Stomach smooth muscle (tissue), 2 donors: ENCODE data around the gene TFF2.

Experiments
- H3K27ac ChIP-seq: one replicate; pipeline ENCODE4 v1.7.0; 2013; ENCODE audit warnings: mild to moderate bottlenecking, low read length, inconsistent platforms
- H3K27me3 ChIP-seq, 2 donors: one replicate each; pipeline ENCODE4 v1.7.0; 2013; ENCODE audit warnings: low read length in 2 of 2; ENCODE audit not compliant: insufficient read depth in 2 of 2, control insufficient read depth in 1 of 2
- H3K36me3 ChIP-seq, 2 donors: one replicate each; pipeline ENCODE4 v1.7.0; 2013; ENCODE audit warnings: low read length in 2 of 2; ENCODE audit not compliant: control insufficient read depth in 2 of 2, insufficient read depth in 2 of 2
- H3K4me1 ChIP-seq: one replicate; pipeline ENCODE4 v1.7.0; 2013; ENCODE audit warnings: low read length; ENCODE audit not compliant: control insufficient read depth, insufficient read depth
- H3K4me3 ChIP-seq, 2 donors: one replicate each; pipeline ENCODE4 v1.7.0; 2013; ENCODE audit warnings: low read length in 2 of 2
- H3K9ac ChIP-seq, 2 donors: one replicate each; pipeline ENCODE4 v1.7.0; 2013; ENCODE audit warnings: low read length in 2 of 2, mild to moderate bottlenecking in 1 of 2
- H3K9me3 ChIP-seq, 2 donors: one replicate each; pipeline ENCODE4 v1.7.0; 2013; ENCODE audit warnings: low read length in 2 of 2; ENCODE audit not compliant: control insufficient read depth in 2 of 2
- donor health status: healthy.
- donor health status: Pancreatic carcinoma.

Gene TFF2

GRCh38 chr21:42384156-42384945 is 33.6 kb upstream of the TFF2 start:
- Histone ChIP-seq H3K36me3 (no peaks in the 10 kb centered on the region), H3K4me1 (no peaks in the 10 kb centered on the region), H3K27ac (no peak overlapping the region), H3K9ac (no peak overlapping the region), H3K4me3 (no peak overlapping the region), H3K9me3 (peaks cover 4 to 11% of the 10 kb centered on the region in 2 donors), H3K27me3 (peaks cover 2 to 18% of the 10 kb centered on the region in 2 donors)

GRCh38 chr21:42383331-42383730 is 32.5 kb upstream of the TFF2 start:
- no peaks in the 10 kb centered on the region for H3K36me3 ChIP-seq
- no peak overlapping the region for H3K27ac ChIP-seq
- peaks cover 4 to 11% of the 10 kb centered on the region in 2 donors for H3K9me3 ChIP-seq
- no peak overlapping the region for H3K4me3 ChIP-seq
- H3K27me3 ChIP-seq: peaks cover 0 to 12% of the 10 kb centered on the region in 2 donors
- H3K9ac ChIP-seq: no peak overlapping the region
- no peaks in the 10 kb centered on the region for H3K4me1 ChIP-seq

- H3K9ac ChIP-seq: no peak overlapping the region
- H3K27me3 ChIP-seq: peaks cover 0 to 12% of the 10 kb centered on the region in 2 donors
- no peaks in the 10 kb centered on the region for H3K36me3 ChIP-seq
- no peak overlapping the region for H3K4me3 ChIP-seq
- no peaks in the 10 kb centered on the region for H3K4me1 ChIP-seq
- no peak overlapping the region for H3K27ac ChIP-seq
- peaks cover 4 to 11% of the 10 kb centered on the region in 2 donors for H3K9me3 ChIP-seq
Measured at GRCh38 chr21:42382915-42383314, 32.1 kb upstream of the TFF2 start.

- no peaks in the 10 kb centered on the region for H3K4me1 ChIP-seq
- peaks cover 4 to 11% of the 10 kb centered on the region in 2 donors for H3K9me3 ChIP-seq
- no peaks in the 10 kb centered on the region for H3K36me3 ChIP-seq
- no peak overlapping the region for H3K4me3 ChIP-seq
- H3K9ac ChIP-seq: no peak overlapping the region
- H3K27me3 ChIP-seq: peaks cover 0 to 9% of the 10 kb centered on the region in 2 donors
- no peak overlapping the region for H3K27ac ChIP-seq
Measured at GRCh38 chr21:42381347-42381984, 30.7 kb upstream of the TFF2 start.

- H3K27ac ChIP-seq: no peak overlapping the region
- H3K9ac ChIP-seq: no peak overlapping the region
- H3K9me3 ChIP-seq: peaks cover 4 to 11% of the 10 kb centered on the region in 2 donors
- H3K27me3 ChIP-seq: peaks cover 7 to 20% of the 10 kb centered on the region in 2 donors
- H3K4me3 ChIP-seq: no peak overlapping the region
- H3K36me3 ChIP-seq: no peaks in the 10 kb centered on the region
- H3K4me1 ChIP-seq: no peaks in the 10 kb centered on the region
Measured at GRCh38 chr21:42379426-42380215, 28.8 kb upstream of the TFF2 start.

- Histone ChIP-seq H3K27ac (no peak overlapping the region), H3K4me3 (no peak overlapping the region), H3K36me3 (no peaks in the 10 kb centered on the region), H3K9ac (no peak overlapping the region), H3K9me3 (peaks cover 4 to 11% of the 10 kb centered on the region in 2 donors), H3K4me1 (no peaks in the 10 kb centered on the region), H3K27me3 (peaks cover 9 to 21% of the 10 kb centered on the region in 2 donors)
Measured at GRCh38 chr21:42378418-42378817, 27.6 kb upstream of the TFF2 start.

- H3K27ac ChIP-seq: no peak overlapping the region
- peaks cover 9 to 19% of the 10 kb centered on the region in 2 donors for H3K27me3 ChIP-seq
- H3K9me3 ChIP-seq: peaks cover 4 to 11% of the 10 kb centered on the region in 2 donors
- no peak overlapping the region for H3K4me3 ChIP-seq
- H3K36me3 ChIP-seq: no peaks in the 10 kb centered on the region
- H3K9ac ChIP-seq: no peak overlapping the region
- no peaks in the 10 kb centered on the region for H3K4me1 ChIP-seq
Measured at GRCh38 chr21:42377951-42378340, 27.2 kb upstream of the TFF2 start.

GRCh38 chr21:42377211-42377950 is 26.6 kb upstream of the TFF2 start:
- Histone ChIP-seq H3K36me3 (no peaks in the 10 kb centered on the region), H3K27ac (no peak overlapping the region), H3K9ac (no peak overlapping the region), H3K4me1 (no peaks in the 10 kb centered on the region), H3K9me3 (peaks cover 4 to 11% of the 10 kb centered on the region in 2 donors), H3K4me3 (no peak overlapping the region), H3K27me3 (peaks cover 9 to 18% of the 10 kb centered on the region in 2 donors)

- Histone ChIP-seq H3K9me3 (peaks cover 0 to 3% of the 10 kb centered on the region in 2 donors), H3K27me3 (peaks cover 9 to 16% of the 10 kb centered on the region in 2 donors), H3K27ac (no peak overlapping the region), H3K36me3 (no peaks in the 10 kb centered on the region), H3K4me3 (no peak overlapping the region), H3K9ac (no peak overlapping the region), H3K4me1 (no peaks in the 10 kb centered on the region)
Measured at GRCh38 chr21:42376338-42376982, 25.7 kb upstream of the TFF2 start.

GRCh38 chr21:42375966-42376337 is 25.2 kb upstream of the TFF2 start:
- H3K27me3 ChIP-seq: peaks cover 9 to 16% of the 10 kb centered on the region in 2 donors
- no peaks in the 10 kb centered on the region for H3K9me3 ChIP-seq
- no peak overlapping the region for H3K4me3 ChIP-seq
- H3K36me3 ChIP-seq: no peaks in the 10 kb centered on the region
- H3K4me1 ChIP-seq: no peaks in the 10 kb centered on the region
- H3K27ac ChIP-seq: no peak overlapping the region
- H3K9ac ChIP-seq: no peak overlapping the region
